ENCODE data around the gene DEFB114. TPM values are rescaled to one million over a fixed set of nuclear protein-coding genes. Genes with fewer than 3 reads are reported as not detected.

DEFB114 gene
- total RNA-seq, 1 donor from 2014 or later: not detected

DNA sequence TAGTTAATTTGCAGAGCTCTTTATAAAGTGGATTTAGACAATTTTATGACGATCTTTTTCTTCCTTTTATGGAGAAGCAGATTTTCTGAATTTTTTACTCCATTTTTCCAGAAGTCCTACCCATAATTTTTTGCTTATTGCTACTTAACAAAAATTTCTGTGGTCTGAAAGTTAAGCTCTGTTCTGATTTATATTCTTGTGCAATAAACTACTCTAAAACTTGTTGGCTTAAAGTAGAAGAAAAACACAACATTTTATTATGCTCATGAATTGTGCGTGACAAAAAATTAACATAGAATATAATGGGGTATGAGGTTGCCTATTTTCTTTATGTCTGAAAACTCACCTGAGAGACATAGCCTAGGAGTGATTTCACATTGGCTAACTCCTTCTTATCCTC lies 2.9 kb upstream of the DEFB114 start:
- Histone ChIP-seq H3K27ac (ENCODE audit: low read depth, low read length) (no peak overlapping the region), H3K9me3 (ENCODE audit: insufficient read depth, low read depth, low read length) (no peaks in the 10 kb centered on the region), H3K4me1 (ENCODE audit: insufficient read depth, low read length) (no peaks in the 10 kb centered on the region), H3K79me2 (ENCODE audit: insufficient read depth, low read length) (no peaks in the 10 kb centered on the region), H3K9ac (ENCODE audit: low read length) (no peak overlapping the region), H3K27me3 (ENCODE audit: insufficient read depth, low read length) (no peaks in the 10 kb centered on the region), H2AFZ (ENCODE audit: low read depth, low read length) (no peak overlapping the region), H3K4me2 (ENCODE audit: low read length) (no peak overlapping the region), H3K4me3 (ENCODE audit: insufficient read depth, low read depth, low read length) (no peak overlapping the region), H4K20me1 (ENCODE audit: insufficient read depth, low read length) (no peaks in the 10 kb centered on the region), H3K36me3 (ENCODE audit: insufficient read depth, low read length) (no peaks in the 10 kb centered on the region)
- Mint-ChIP-seq H3K27ac (ENCODE audit: unreplicated experiment) (no peak overlapping the region), H3K36me3 (ENCODE audit: low read depth, unreplicated experiment) (no peaks in the 10 kb centered on the region), H3K4me1 (ENCODE audit: low read depth, unreplicated experiment) (no peaks in the 10 kb centered on the region), H3K4me3 (ENCODE audit: unreplicated experiment) (no peak overlapping the region), H3K27me3 (ENCODE audit: low read depth, unreplicated experiment) (peaks cover 3% of the 10 kb centered on the region), H3K9me3 (ENCODE audit: unreplicated experiment) (no peaks in the 10 kb centered on the region)
- no peak for DNase-seq (ENCODE audit: low read depth)
- FAIRE-seq: no peak
- TF ChIP-seq, protein P1, sequence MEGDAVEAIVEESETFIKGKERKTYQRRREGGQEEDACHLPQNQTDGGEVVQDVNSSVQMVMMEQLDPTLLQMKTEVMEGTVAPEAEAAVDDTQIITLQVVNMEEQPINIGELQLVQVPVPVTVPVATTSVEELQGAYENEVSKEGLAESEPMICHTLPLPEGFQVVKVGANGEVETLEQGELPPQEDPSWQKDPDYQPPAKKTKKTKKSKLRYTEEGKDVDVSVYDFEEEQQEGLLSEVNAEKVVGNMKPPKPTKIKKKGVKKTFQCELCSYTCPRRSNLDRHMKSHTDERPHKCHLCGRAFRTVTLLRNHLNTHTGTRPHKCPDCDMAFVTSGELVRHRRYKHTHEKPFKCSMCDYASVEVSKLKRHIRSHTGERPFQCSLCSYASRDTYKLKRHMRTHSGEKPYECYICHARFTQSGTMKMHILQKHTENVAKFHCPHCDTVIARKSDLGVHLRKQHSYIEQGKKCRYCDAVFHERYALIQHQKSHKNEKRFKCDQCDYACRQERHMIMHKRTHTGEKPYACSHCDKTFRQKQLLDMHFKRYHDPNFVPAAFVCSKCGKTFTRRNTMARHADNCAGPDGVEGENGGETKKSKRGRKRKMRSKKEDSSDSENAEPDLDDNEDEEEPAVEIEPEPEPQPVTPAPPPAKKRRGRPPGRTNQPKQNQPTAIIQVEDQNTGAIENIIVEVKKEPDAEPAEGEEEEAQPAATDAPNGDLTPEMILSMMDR (IDR thresholded peaks at IDR 0.05; ENCODE audit: insufficient read depth, low read depth, low read length): no peak

DNA sequence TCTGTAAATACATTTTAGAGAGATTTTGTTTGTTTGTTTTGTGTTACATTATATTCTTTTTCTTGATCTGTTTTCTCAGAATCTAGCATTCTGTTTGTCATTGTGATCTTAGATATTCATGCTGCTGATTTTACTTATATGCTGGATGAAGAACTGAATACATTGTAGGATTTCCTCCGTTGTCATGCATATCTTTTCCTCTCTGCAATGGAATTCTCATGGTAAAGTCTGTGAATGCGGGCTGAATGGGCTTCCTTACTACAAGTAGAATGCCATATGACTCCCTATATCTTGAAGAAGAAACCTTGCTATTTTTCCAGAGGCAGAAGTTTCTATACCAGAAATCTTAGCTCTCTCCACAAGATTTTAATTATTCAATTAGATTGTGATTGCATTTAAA lies 2.4 kb upstream of the DEFB114 start:
- no peaks in the 10 kb centered on the region for H3K9me3 ChIP-seq (ENCODE audit: insufficient read depth, low read depth, low read length)
- H3K9me3 Mint-ChIP-seq (ENCODE audit: unreplicated experiment): no peaks in the 10 kb centered on the region
- no peak overlapping the region for H3K27ac ChIP-seq (ENCODE audit: low read depth, low read length)
- H3K4me1 Mint-ChIP-seq (ENCODE audit: low read depth, unreplicated experiment): no peaks in the 10 kb centered on the region
- no peaks in the 10 kb centered on the region for H3K27me3 ChIP-seq (ENCODE audit: insufficient read depth, low read length)
- H3K27me3 Mint-ChIP-seq (ENCODE audit: low read depth, unreplicated experiment): peaks cover under 1% of the 10 kb centered on the region
- no peak overlapping the region for H2AFZ ChIP-seq (ENCODE audit: low read depth, low read length)
- no peak overlapping the region for H3K4me2 ChIP-seq (ENCODE audit: low read length)
- no peaks in the 10 kb centered on the region for H3K36me3 ChIP-seq (ENCODE audit: insufficient read depth, low read length)
- no peaks in the 10 kb centered on the region for H3K36me3 Mint-ChIP-seq (ENCODE audit: low read depth, unreplicated experiment)
- H3K27ac Mint-ChIP-seq (ENCODE audit: unreplicated experiment): no peak overlapping the region
- H3K79me2 ChIP-seq (ENCODE audit: insufficient read depth, low read length): no peaks in the 10 kb centered on the region
- FAIRE-seq: no peak
- TF ChIP-seq EZH2 (IDR thresholded peaks at IDR 0.05; ENCODE audit: insufficient read depth, low read length): no peak
- TF ChIP-seq, protein P1 (IDR thresholded peaks at IDR 0.05; ENCODE audit: insufficient read depth, low read depth, low read length): no peak
- DNase-seq (ENCODE audit: low read depth): no peak
- no peaks in the 10 kb centered on the region for H4K20me1 ChIP-seq (ENCODE audit: insufficient read depth, low read length)
- no peak overlapping the region for H3K4me3 ChIP-seq (ENCODE audit: insufficient read depth, low read depth, low read length)
- H3K4me3 Mint-ChIP-seq (ENCODE audit: unreplicated experiment): no peak overlapping the region
- H3K9ac ChIP-seq (ENCODE audit: low read length): no peak overlapping the region
- no peaks in the 10 kb centered on the region for H3K4me1 ChIP-seq (ENCODE audit: insufficient read depth, low read length)

DNA sequence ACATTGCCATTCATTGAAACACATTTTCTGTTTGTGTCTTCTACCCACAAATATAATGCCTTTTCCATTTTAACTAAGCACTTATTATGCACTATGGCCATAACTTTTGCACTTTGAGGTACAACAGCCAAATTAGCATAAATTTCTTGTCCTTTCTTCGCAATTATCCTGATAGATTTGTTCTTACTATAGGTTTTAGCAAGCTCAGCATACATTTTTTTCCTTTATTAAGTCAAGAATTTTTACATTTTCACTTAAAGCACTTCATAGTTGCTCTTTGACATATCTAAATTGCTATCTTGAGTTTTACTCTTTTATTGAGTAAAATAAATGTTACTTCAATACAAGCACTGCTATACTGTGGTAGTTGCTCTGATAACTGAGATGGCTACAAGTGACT lies 5.8 kb downstream of the DEFB114 start:
- Mint-ChIP-seq H3K9me3 (ENCODE audit: unreplicated experiment) (no peaks in the 10 kb centered on the region), H3K36me3 (ENCODE audit: low read depth, unreplicated experiment) (no peaks in the 10 kb centered on the region)
- no peak overlapping the region for H3K27ac ChIP-seq (ENCODE audit: low read depth, low read length)

More for the DNA sequence above, 5.8 kb downstream of the DEFB114 start:
- no peaks in the 10 kb centered on the region for H3K9me3 ChIP-seq (ENCODE audit: insufficient read depth, low read depth, low read length)
- no peak for FAIRE-seq
- H2AFZ ChIP-seq (ENCODE audit: low read depth, low read length): no peak overlapping the region
- no peak for DNase-seq (ENCODE audit: low read depth)
- no peak overlapping the region for H3K4me3 ChIP-seq (ENCODE audit: insufficient read depth, low read depth, low read length)
- no peak overlapping the region for H3K4me2 ChIP-seq (ENCODE audit: low read length)
- no peaks in the 10 kb centered on the region for H3K4me1 Mint-ChIP-seq (ENCODE audit: low read depth, unreplicated experiment)
- H3K4me1 ChIP-seq (ENCODE audit: insufficient read depth, low read length): no peaks in the 10 kb centered on the region
- no peaks in the 10 kb centered on the region for H3K27me3 ChIP-seq (ENCODE audit: insufficient read depth, low read length)
- H3K79me2 ChIP-seq (ENCODE audit: insufficient read depth, low read length): no peaks in the 10 kb centered on the region
- H3K4me3 Mint-ChIP-seq (ENCODE audit: unreplicated experiment): no peak overlapping the region
- H4K20me1 ChIP-seq (ENCODE audit: insufficient read depth, low read length): no peaks in the 10 kb centered on the region
- no peaks in the 10 kb centered on the region for H3K36me3 ChIP-seq (ENCODE audit: insufficient read depth, low read length)
- no peak overlapping the region for H3K9ac ChIP-seq (ENCODE audit: low read length)
- TF ChIP-seq EZH2 (IDR thresholded peaks at IDR 0.05; ENCODE audit: insufficient read depth, low read length): no peak
- TF ChIP-seq, protein P1 (IDR thresholded peaks at IDR 0.05; ENCODE audit: insufficient read depth, low read depth, low read length): no peak
- H3K27me3 Mint-ChIP-seq (ENCODE audit: low read depth, unreplicated experiment): no peaks in the 10 kb centered on the region
- H3K27ac Mint-ChIP-seq (ENCODE audit: unreplicated experiment): no peak overlapping the region
